DMS153 treated with DMSO at 0.1 percent for 48 hours (cell line): ENCODE measurements around the gene TMEM116.
"Not testable (repeated sequence)": the region's sequence is repeated elsewhere in the genome, so short reads cannot be mapped to it uniquely, and the experiment has no call there.

Experiments
- DNase-seq: peaks from one replicate; lab custom pipeline; 2025; ENCODE audit not compliant: unreplicated experiment; lab: John Stamatoyannopoulos, UW

The TMEM116 gene

GRCh38 chr12:111980598-111980997, 32.4 kb downstream of the TMEM116 start:
- no peak for DNase-seq

GRCh38 chr12:111978545-111978944, 34.4 kb downstream of the TMEM116 start:
- no peak for DNase-seq

- no peak for DNase-seq
Observed at GRCh38 chr12:111976860-111977259, 36.1 kb downstream of the TMEM116 start.

GRCh38 chr12:111976291-111976690, 36.7 kb downstream of the TMEM116 start:
- DNase-seq: no peak

GRCh38 chr12:111975161-111975931, 37.6 kb downstream of the TMEM116 start:
- DNase-seq: no peak

- DNase-seq: no peak
Observed at GRCh38 chr12:111971800-111972199, 41.2 kb downstream of the TMEM116 start.

GRCh38 chr12:111964935-111965334, 48.0 kb downstream of the TMEM116 start:
- DNase-seq: no peak

- DNase-seq: not testable (repeated sequence)
Observed at GRCh38 chr12:111959518-111959917, 53.4 kb downstream of the TMEM116 start.

GRCh38 chr12:111957224-111957623, 55.7 kb downstream of the TMEM116 start:
- not testable (repeated sequence) for DNase-seq

- no peak for DNase-seq
Observed at GRCh38 chr12:111954969-111955368, 58.0 kb downstream of the TMEM116 start.

- DNase-seq: no peak
Observed at GRCh38 chr12:111953455-111953854, 59.5 kb downstream of the TMEM116 start.

GRCh38 chr12:111952084-111952787, 60.7 kb downstream of the TMEM116 start:
- not testable (repeated sequence) for DNase-seq

- DNase-seq: not testable (repeated sequence)
Observed at GRCh38 chr12:111950961-111951676, 61.8 kb downstream of the TMEM116 start.

GRCh38 chr12:111943929-111944328, 69.0 kb downstream of the TMEM116 start:
- DNase-seq: no peak

GRCh38 chr12:111942557-111942956, 70.4 kb downstream of the TMEM116 start:
- no peak for DNase-seq

- DNase-seq: no peak
Observed at GRCh38 chr12:111937429-111937828, 75.5 kb downstream of the TMEM116 start.

- DNase-seq: no peak
Observed at GRCh38 chr12:111936869-111937268, 76.1 kb downstream of the TMEM116 start.

GRCh38 chr12:111932241-111932640, 80.7 kb downstream of the TMEM116 start:
- no peak for DNase-seq

- DNase-seq: no peak
Observed at GRCh38 chr12:111927346-111927745, 85.6 kb downstream of the TMEM116 start.

- no peak for DNase-seq
Observed at GRCh38 chr12:111926631-111927030, 86.3 kb downstream of the TMEM116 start.

GRCh38 chr12:111925171-111925570, 87.8 kb downstream of the TMEM116 start:
- no peak for DNase-seq

GRCh38 chr12:111907740-111908139, 105.2 kb downstream of the TMEM116 start:
- no peak for DNase-seq
